Activated CD4-positive, alpha-beta T cell treated with anti-CD3 and anti-CD28 coated beads, Interleukin-2, Interleukin-4, amounts not matched to agents 100 ng/mL and 50 ng/mL, durations not matched to agents 16 hours and 8 hours (primary cell): Measurements from ENCODE around the gene SPTBN5.

Experiments used
- DNase-seq: peaks from one replicate; pipeline ENCODE4 v3.0.0-alpha.2; 2020; ENCODE audit warnings: low spot score

The SPTBN5 gene

DNA sequence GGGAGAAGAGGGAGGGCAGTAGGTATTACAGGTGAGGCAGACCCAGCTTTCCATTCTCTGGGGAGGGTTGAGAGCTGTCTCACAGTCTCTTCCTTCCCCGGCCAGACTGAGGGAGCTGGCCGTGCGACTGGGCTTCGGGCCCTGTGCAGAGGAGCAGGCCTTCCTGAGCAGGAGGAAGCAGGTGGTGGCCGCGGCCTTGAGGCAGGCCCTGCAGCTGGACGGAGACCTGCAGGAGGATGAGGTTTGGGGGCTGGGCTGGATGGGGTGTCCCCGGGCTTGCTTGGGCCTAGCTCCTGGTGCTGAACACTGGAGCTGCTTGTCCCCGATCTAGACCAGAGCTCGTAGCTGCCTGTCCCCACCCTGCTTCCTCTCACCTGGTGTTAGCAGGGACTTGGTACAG lies 50.3 kb downstream of the SPTBN5 start:
- no peak for DNase-seq

DNA sequence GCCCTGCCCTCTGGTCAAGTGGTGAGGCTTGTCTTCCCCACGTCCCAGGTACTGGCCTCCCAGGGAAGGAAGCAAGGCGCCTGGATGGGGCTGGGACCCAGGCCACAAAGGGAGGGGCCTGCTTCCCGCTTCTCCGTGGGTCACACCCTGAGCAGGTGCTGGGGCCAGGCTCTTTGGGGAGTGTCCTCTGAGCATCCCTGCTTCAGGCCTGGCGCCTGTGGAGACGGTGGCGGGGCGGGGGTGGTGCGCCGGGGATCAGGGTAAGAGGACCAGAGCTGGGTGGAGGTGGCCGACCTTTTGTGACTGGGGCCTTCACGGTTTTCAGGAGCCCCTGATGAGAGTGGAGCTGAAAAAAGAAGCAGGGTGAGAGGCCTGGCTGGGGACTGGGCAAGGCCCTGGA lies 51.6 kb downstream of the SPTBN5 start:
- DNase-seq = no peak

DNA sequence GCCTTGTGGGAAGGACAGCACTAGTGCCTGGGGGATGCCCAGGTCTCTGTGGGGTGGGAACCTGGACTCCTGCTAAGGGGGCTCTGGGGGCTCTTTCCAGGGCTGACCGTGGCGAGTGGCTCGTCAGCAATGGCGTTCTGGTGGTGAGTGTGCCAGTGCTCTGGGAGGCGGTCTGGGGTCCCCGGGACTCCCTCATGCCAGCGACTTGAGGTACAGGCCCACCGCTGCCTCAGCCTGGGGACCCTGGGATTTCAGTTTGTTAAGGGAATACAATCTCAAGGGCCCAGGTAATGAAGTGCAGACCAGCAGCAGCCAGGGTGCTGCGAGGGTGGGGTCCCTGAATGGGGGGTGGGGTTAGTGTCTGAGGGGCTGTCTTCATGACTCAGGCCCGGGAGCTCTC lies 52.7 kb downstream of the SPTBN5 start:
- no peak for DNase-seq

DNA sequence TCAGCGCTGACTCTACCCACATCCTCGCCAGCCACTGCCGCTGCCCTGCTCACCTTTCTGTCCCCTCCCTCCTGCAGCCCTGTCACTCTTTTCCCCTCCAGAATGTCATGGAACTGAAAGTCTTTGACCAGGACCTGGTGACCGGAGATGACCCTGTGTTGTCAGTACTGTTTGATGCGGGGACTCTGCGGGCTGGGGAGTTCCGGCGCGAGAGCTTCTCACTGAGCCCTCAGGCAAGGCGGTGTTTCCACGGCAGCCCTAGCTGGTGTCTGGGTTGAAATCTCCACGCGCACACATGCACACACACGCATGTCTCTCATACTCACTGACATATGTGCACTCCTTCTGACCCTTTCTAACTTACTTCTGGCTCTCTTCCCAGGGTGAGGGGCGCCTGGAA lies 53.2 kb downstream of the SPTBN5 start:
- no peak for DNase-seq

DNA sequence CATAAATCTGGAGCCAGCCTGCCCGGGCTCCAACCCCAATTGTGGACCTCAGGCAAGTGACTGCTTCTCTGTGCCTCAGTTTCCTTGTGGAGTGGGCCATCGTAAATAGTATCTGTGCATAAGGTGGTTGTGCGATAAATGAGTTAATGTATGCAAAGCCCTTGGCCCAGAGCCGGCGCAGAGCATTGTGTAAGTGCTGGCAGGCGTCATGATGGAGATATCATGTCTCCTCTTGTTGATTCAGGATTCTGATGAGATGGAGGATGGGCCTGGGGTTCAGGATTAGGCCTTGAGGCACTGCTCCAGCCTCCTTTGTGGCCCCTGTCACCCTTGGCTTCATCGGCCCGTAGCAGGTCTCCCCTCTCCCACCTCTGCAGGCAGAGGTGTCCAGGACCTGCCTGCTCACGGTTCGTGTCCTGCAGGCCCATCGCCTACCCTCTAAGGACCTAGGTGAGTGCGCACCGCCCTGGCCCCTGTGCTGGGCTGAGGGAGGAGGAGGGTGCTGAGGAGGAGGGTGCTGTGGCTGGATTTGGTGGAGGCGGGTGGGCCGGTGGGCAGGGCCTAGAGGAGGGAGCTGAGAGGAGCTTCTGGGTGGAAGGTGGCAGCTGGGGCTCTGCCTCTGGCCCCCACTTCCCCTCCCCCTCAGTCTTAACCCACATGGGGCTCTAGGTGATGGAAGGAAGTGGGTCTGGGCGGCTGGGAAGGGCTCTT lies 53.9 kb downstream of the SPTBN5 start:
- DNase-seq = no peak

DNA sequence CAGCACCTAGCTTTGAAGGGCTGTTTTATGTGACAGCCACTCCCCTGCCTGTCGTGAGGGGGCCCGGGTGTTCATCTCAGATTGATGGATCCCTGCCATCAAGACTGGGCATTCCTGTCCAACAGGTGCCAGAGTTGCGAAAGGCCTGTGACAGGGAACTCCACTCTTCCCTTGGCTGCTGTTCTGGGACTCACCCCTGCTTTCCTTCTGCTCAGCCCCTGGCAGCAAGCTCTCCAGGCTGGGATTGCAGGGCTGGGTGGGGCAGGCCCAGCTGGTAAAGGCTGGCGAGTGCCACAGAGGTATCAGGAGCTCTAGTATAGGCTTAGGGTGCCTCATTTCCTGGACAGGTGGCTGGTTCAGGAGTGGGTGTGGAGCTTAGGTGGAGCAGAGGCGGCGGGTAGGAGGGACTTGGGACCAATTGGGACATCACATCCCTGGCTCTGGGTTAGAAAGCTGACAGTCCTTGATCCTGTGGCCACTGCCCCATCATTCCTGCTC lies 55.4 kb downstream of the SPTBN5 start, which contains the start of gene PLA2G4B:
Gene PLA2G4B, plus strand, starts transcription at position 448 of the 498 bp plus-strand sequence. CDS start 67 bp downstream, outside the sequence.
- no peak for DNase-seq

DNA sequence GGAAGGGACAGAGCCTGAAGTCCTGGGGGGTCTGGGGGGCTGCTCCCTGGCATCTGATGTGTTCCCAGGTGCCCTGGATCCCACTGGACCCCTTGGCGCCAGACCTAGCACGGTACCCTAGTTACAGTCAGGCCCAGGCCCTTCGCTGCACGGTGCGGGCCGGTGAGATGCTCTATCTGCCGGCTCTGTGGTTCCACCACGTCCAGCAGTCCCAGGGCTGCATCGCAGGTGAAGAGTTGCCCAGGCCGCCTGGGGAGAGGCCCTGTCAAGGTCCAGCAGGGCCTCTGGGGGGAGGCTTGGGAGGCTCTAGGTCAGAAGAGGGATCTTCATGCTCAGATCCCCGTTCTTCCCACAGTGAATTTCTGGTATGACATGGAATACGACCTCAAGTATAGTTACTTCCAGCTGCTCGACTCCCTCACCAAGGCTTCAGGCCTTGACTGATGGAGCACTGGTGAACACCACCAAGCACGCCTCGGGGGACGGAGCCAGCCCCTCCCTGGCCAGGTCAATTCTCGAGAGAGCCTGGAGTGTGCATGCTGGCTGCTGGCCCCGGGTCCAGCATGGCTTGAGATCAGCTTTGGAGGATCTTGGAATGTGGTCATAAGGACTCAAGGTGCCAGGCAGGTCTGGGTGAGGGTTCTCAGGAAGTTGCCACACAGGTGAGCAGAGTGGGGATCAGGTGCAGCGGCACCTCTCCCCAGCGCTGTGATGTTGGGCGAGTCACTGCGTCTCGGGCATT lies 57.0 kb downstream of the SPTBN5 start:
- no peak for DNase-seq

DNA sequence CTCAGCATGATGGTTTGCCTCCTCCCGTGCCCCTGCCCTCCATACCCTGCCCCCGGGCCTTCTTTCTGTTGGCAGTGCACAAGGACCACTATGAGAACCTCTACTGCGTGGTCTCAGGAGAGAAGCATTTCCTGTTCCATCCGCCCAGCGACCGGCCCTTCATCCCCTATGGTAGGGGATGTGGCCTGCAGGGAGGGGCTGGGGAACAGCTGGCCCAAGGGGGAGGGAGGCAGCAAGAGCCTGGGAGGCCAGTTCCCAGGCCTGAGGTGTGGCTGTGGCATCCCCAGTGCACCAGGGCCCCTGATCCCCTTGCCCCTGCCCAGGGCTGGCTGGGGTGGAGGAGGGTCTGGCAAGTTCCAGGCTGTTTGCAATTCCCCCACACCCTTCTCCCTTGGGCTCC lies 57.8 kb downstream of the SPTBN5 start:
- DNase-seq = no peak

DNA sequence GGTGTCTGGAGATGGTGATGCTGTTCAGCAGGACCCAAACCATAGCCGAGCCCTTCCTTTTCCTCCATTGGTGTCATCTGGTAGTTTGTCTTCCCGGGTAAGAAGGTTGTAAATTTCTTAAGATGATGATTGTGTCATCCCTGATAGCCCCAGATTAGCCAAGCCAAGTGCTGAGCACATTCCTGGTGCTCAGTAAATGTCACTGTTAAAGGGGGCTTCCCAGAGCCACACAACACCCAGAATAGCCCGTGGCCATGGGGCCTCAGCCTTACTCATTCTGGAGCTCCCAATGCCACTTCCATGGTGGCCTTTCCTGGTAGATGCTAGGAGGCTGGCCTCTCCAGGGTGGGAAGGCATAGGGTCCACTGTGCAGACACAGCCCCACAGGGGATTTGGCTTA lies 59.8 kb downstream of the SPTBN5 start:
- no peak for DNase-seq

DNA sequence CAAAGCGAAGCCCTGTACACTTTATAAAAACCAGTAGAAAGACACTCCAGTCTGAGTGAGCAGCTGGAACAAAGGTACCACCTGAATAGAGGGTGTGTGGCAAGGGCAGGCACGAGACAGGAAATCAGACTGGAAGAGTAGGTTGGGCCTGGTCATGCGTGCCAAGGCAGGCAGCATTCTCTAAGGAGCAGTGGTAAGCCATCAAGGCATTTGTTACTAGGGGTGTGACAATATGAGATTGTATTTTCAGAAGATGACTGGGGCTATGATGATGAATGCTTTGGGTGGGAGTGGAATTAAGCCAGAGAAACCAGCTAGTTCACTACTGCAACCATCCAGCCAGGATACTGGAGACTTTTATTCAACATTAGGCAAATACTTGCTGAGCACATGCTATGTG lies 61.0 kb downstream of the SPTBN5 start:
- DNase-seq = no peak

DNA sequence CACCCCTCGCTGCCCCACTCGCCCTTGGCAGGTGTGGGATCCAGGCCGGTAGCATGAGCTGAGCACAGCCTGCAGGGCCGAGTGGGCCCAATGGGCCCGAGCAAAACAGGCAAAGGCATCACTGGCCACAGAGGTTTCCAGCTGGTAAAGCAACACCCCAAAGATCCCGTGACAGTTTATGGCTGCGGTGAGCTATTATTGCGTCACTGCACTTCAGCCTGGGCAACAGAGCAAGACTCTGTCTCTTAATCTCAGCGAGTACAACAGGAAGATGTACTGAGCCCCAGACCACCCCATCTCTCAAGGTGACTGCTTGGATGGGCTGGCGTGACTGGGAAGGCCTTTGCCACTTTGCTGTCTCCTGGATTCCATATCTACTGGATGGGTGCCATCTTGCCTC lies 61.6 kb downstream of the SPTBN5 start:
- no peak for DNase-seq

DNA sequence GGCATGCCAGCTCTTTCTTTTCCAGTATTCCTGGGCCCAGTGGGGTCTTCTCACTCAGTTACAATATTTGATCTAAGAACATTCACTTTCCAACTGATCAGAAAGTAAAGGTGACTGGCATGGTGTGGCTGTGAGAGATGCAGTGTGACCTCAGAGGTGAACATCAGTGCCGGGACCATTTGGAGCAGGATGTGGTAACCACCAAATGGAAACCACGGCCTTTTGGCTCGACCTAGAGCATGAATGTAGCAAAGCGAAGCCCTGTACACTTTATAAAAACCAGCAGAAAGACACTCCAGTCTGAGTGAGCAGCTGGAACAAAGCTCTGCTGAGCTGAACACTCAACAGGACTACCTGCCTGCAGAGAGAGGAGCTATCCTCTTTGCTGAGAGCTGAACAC lies 62.6 kb downstream of the SPTBN5 start:
- DNase-seq = peak; percentile 71

DNA sequence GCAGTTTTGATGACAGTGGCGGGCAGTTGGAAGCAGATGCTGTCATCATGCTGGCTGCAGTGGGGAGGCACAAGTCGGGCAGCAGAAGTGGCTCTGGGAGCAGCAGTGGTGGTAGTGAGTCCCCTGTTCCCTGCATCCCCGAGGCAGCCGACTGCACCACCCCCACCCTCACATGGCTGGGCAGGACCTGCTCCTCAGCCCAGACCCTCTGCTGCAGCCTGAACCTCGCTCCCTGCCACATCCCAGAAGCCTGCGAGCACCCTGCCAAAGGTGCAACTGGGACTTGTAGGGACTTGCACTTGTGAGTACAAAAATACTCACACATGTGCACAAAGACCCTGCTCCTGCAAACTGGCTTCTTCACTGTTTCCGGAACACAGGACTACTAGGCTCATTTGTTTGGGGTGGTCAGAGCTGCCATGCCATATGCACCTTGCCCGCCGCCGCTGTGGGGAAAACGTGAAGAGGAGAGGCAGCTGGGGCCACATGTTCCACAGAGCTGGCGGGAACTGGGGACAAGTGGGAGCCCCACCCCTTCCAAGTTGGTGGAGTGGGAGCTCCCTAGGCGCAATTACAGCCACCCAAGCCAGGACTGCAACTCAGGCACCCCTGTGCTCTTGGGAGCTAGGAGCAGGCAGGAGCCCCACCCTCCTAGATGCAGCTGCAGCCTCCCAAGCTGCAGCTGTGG lies 63.8 kb downstream of the SPTBN5 start:
- no peak for DNase-seq

DNA sequence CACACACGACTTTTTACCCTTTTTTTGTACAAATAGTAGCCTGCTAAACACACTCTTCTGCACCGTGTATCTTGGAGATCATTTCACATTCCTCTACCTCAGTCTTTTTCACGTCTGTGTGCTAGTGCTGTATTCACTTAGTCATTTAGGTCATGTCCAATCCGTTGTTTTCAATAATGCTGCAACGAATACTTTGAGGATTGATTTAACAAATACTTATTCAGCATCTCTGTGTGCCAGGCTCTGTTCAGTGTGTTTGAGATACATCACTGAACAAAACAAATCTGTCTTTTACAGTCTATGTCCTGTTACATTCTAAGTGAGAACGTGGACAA lies 65.1 kb downstream of the SPTBN5 start:
- no peak for DNase-seq

DNA sequence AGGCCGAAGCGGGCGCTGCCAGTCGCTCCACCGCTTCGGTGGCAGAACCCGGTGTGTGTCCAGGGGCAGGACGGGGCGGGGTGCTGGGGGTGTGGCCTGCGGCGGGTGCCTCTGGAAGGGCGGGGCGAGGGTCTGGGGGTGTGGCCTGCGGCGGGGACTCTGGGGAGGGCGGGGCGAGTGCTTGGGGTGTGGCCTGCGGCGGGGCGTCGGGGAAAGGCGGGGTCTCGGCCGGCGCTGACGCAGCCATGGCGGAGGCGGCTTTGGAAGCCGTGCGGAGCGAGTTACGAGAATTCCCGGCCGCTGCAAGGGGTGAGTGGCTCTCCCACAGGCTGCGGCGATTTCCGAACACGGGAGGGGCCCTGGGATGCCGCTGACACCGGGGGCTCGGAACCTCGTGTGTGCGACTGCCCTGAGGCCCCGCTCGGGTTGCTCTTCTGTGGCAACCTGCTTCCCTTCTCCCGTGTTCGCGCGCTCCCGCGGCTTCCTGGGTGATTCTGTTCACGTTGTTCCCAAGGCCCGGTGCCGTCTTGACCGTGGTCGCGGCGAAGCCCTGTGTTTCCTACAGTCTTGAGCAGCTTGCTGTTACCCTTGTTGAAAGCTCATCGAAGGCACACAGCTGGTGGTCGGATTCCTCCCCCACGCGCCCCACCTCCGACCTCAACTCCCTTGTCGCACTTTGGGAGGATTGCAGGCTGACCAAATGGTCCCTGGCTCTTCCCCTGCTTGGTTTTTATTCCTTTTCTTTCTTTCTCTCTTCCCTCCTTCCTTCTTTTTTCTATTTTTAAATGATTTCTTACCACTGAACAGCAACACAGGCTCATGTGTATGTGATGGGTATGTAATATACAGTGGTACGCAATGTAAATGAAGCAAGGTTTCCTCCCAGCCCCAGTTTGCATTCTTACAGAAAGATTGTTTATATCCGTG lies 65.7 kb downstream of the SPTBN5 start, which contains the start of gene JMJD7:
Gene JMJD7, plus strand, starts transcription at position 213 of the 927 bp plus-strand sequence. Its CDS starts 33 bp downstream, at position 246.
- DNase-seq = peak; percentile 96

DNA sequence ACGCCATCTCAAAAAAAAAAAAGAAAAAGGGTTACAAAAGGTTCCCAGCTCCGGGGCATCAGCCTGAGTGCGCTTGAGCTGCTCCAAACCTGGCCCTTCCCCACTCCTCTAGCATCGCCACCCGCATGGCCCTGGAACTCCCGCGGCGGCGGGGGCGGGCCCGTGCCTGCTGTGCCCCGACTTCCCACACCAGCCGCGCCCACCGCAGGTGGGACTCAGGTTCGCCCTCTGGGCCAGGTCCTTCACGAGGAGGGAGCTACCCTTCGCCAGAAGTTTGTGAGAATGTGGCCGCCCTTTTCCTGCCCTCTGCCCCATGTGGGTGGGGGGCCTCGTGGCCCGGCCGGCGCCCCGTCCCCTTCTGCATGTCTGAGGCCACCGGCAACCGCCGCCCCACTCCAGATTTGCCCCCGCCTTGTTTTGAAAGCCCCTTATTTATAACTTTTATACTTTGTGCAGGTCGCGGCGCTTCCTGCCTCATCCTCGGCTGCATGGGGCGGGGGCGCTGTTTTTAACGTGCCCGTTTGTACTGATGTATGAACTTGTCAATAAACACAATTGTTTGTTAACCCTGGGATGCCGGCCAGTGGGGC lies 66.5 kb downstream of the SPTBN5 start:
- DNase-seq = no peak

DNA sequence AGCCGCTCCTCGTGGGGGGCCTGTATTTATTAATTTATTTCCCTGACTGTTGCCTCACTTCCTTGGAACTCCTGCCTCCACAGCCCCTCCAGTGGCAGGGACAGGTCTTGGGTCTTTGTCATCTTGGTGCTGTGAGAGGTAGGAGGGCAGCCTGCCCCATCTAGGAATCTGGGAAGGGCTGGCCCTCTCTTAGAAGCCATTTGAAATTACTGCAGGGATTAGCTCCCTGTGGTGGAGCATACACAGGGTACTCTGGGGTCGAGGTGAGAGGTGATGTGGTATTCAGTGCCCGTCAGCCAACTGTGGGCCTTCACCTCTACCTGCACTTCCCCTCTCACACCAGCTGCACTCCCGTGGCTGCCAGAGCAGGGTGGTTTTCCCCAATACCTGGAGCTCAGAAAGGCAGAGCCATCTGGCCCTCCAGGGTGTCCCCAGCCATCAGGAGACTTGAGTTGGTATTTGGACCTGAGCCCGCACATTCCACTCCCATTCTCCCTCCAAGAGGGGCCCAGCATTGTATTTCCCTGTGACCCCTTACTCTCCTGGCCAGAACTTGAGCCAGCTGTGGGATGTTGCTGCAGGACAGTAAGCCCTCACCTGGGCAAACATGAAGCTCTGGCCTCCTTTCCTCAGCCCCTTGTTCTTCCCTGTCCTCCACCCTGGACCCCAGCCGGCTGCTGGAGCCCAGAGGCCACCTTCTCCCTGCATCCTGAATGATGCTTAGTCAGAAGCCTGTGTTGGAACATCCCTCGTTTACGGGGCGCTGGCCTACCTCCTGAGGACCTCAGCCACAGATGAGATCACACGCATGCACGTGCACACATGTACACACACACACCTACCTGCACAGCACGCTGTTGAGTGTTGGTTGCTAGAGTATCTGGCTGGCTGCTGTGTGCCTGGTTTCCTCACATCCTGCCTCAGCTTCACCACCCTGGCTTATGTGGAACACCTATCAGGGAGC lies 68.0 kb downstream of the SPTBN5 start:
- DNase-seq = no peak

DNA sequence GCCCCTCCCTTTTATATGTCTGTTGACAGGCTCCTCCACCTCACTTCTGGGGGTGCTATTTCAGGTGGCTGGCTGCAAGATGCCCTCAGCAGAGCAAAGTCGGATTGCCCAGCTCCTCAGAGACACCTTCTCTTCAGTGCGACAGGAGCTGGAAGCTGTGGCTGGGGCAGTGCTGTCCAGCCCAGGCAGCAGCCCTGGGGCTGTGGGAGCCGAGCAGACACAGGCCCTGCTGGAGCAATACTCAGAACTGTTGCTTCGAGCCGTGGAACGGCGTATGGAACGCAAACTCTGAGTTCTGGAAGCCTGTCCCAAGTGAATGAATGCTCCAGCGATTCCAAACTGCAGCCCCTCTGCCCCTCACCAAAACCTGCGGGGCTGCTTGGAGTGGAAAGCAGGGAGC lies 68.7 kb downstream of the SPTBN5 start:
- no peak for DNase-seq

DNA sequence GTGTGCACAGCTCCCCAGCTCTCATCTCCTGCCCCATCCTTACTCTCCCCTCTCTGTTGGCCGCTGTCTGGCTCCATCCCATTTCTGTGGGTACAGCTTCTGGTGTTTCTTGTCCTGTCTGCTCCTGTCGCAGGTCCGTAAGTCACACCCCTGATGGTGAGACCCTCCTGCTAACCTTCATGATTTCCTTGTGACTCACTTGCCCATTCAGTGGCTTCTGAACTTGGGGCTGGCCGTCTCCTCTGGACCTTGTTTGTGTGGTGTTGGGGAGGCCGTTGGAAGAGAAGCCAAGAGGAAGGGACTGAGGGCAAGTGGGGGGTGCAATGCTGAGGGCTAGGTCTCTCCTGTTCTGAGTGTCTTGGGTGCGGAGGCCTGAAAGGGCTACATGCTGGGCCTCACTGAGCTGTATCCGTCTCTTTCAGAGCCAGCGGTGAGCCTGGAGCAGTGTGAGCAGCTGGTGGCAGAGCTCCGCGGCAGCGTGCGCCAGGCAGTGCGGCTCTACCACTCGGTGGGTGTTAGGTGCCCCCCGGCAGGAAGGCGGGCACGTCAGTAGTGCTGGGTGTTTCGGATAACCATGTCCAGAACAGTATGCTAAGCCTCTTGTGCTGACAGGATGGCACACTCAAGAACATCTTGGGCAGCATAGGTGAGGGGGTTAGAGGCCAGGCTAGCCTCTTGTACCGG lies 69.6 kb downstream of the SPTBN5 start:
- DNase-seq = no peak

DNA sequence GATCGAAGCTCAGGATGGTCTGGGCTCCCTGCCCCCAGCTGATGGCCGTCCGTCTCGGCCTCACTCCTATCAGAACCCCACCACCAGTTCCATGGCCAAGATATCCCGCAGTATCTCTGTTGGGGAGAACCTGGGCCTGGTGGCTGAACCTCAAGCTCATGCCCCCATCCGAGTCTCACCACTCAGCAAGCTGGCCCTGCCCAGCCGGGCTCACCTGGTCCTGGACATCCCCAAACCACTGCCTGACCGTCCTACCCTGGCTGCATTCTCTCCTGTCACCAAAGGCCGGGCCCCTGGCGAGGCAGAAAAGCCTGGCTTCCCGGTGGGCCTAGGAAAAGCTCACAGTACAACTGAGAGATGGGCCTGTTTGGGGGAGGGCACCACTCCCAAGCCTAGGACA lies 70.4 kb downstream of the SPTBN5 start:
- DNase-seq = no peak
